G401.6 (cell line): Measurements from ENCODE around the gene SLC51B.
A peak's percentile ranks its signal among the peaks of the same experiment; 100 is the strongest.
"Not testable (repeated sequence)": the region's sequence is repeated elsewhere in the genome, so short reads cannot be mapped to it uniquely, and the experiment has no call there.

Experiments used
- FAIRE-seq: peaks from 2 replicates; lab custom pipeline; 2012; peaks lifted over from hg19 to GRCh38; lab: Jason Lieb, UNC

Gene SLC51B

GRCh38 chr15:65042776-65043327 lies 2.3 kb upstream of the SLC51B start:
- no peak for FAIRE-seq

DNA sequence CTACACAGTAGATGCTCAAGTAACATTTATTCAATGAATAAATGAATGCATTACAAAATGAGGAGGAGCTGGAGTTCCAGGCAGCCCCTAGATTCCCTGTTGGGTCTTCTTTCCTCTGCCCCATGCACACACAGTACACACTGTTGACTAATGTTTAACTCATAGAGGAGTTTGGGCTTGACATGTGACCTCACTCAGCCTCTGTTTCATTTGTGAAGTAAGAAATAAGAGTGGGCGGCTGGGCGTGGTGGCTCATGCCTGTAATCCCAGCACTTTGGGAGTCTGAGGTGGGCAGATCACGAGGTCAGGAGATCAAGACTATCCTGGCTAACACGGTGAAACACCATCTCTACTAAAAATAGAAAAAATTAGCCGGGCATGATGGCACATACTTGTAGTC lies 969 bp upstream of the SLC51B start:
- not testable (repeated sequence) for FAIRE-seq

- FAIRE-seq = no peak
These were observed 3.1 kb downstream of the SLC51B start for GRCh38 chr15:65048241-65048640.

DNA sequence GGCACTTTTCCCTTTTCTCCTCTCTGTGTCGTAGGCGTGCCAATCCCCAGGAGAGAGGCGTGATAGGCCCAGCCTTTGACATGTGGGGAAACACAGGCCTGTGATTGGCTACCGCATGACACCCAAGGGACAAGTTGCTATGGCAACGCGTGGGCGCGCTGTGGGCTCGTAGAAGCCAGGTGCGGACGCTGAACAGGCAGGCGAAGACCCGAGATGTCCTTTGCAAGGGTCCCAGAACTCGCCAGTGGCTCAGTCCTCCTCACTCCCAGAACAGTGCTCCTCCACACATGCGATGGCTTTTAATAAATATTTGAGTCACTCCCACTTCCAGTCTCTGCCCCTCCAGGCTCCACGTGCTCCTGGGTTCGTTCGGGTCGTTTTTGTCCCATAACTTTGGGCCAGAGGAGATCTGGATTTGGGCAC lies 4.2 kb downstream of the SLC51B start:
- no peak for FAIRE-seq

DNA sequence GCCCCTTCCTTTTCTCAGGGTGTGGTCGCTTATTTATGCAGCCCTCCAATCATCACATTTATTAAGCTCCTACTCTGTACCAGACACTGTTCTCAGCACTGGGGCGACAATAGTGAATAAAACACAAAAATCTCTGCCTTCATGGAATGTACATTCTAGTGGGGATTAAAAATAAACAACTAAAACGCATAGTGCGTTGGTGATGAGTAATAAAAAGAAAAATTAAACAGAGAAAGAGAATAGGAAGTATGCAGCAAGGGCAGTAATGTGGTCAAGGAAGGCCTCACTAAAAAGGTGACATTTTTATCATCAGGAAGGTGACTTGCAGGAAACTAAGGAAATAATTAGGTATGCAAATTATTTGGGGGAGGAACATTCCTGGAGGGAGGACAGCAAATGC lies 5.1 kb downstream of the SLC51B start:
- FAIRE-seq = no peak

GRCh38 chr15:65051266-65051665 lies 6.1 kb downstream of the SLC51B start:
- FAIRE-seq = no peak

GRCh38 chr15:65052956-65053355 lies 7.8 kb downstream of the SLC51B start:
- FAIRE-seq = no peak

GRCh38 chr15:65054333-65055200 lies 9.4 kb downstream of the SLC51B start:
- FAIRE-seq = peak; percentile 63

GRCh38 chr15:65055201-65055870 lies 10.1 kb downstream of the SLC51B start:
- no peak for FAIRE-seq

DNA sequence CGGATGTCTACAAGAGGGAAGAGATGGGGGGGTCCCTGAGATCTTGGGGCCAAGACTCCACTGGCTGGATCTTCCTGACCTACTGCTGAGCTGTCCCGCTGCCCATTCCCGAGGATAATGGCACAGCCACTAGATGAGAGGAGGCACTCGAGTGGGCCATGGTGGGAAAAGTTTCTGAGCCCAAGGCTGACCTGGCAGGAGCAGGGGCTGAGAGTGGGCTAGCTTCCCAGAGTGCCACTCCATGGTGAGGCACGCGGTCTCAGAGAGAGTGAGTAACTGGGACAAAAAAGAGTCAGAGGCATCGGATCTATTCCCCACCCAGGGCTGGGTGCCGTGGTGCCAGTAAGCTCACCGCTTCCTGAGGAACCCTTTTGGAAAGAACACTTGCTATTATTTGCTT lies 10.9 kb downstream of the SLC51B start:
- FAIRE-seq = no peak

DNA sequence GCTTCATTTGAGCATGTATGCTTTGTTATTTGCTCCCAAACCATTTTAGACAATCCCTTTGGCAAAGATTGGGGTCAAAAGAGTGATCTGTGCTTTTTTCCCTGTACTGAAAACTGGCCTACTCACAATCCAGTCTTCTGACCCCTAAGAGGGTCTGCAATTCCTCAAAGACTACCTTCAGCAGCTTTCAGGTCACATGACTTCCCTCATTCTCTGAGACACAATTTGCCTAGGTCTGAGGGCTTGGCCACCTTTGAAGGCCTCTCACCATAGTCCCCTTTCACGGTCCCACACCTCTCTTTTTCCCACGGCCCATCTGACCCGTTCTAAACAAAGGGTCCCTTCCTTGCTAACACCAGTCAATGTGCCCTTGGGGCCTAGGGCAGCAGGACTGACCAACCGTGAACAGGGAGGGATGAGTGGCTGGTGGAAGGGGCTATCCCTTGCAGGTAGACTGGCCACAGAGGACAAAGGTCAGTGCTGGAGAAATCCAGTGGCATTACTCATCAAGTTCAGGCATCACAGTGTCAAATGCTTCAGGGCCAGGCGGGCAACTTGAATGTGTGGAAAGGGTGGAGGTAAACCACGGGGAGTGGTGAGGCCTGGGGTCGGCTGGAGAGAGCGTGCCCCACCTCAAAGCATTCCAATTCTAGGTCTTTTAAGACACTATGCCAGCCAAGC lies 11.8 kb downstream of the SLC51B start:
- no peak for FAIRE-seq

DNA sequence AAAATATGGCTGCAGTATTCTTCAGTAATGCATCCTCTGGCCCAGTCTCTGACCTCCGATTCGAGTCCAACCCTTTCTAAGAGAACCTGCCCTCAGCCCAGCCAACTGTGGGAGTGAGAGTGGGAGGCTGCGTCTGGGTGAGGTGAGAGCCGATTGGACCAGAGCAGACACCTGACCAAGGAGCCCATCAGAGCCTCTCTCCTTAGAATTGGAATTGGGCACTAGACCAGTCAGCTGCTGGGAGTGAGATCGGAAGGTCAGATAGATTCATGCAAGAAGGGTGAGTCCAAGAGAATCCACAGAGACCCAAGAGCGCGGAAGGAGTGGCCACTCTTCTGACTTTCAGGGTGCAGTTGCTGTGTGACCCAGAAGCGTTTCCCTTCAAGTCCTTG lies 12.4 kb downstream of the SLC51B start:
- FAIRE-seq = no peak

- no peak for FAIRE-seq
These were observed 13.5 kb downstream of the SLC51B start for GRCh38 chr15:65058394-65059368.

- no peak for FAIRE-seq
These were observed 14.2 kb downstream of the SLC51B start for GRCh38 chr15:65059369-65059750.

DNA sequence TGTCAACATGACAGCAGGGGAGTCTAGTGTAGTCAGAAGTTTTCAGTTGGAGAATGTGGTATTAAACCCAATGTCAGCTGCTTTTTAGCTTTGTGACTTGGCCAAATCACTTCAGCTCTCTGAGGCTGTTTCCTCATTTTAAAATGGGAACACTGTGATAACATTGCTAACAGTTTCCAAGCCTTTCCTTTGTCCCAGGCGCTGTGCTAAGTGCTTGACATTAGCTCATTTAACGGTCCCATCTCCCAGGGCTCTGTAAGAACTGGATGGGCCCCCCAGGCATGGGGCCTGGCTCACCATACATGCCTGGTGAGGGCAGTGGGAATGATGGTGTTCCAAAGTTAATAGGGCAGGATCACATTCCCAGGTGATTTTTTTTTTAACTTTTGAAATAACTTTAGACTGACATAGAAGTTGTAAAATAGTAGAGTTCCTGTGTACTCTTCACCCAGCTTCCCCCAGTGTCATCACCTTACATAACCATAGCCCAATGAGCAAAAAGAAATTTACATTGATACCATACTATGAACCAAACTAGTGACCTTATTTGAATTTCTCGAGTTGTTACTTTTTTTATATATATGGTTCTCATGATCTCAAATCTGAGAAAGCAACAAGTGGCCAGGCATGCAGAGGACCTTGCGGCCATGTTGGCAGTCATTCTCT lies 14.9 kb downstream of the SLC51B start:
- FAIRE-seq = no peak

DNA sequence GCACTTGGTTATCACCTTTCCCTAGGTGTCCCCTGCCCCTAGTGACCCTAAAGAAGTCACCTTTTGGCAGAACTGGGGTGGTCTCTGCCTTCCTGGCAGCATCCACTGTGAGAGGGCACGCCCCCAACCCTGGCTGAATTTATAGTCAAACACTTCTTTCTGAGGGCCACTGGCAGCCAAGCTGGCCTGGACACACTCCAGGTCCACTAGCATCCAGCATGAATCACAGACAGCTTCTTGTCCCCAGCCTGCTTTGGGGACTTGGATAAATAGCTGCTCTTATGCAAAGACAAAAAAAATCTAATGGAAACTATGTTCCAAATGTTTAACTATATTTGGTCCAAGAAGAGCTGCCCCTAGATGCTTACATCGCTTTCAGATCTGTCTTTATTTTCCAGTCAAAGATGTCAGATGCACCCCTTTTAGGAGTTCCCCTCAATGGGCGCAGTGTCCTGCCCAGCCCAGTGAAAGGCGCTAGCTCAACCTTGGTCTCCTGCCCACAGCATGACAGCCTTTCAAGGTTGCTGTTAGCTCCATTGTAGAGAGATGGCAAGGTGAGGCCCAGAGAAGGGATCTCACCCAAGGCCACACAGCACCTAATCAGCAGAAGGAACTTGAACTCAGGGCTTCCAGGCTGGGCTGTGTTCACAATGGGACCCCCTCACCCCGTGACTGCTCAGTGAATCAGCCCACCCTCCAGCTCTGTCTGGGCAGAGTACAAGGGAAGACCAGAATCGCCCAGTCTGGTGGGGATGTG lies 15.6 kb downstream of the SLC51B start:
- no peak for FAIRE-seq

DNA sequence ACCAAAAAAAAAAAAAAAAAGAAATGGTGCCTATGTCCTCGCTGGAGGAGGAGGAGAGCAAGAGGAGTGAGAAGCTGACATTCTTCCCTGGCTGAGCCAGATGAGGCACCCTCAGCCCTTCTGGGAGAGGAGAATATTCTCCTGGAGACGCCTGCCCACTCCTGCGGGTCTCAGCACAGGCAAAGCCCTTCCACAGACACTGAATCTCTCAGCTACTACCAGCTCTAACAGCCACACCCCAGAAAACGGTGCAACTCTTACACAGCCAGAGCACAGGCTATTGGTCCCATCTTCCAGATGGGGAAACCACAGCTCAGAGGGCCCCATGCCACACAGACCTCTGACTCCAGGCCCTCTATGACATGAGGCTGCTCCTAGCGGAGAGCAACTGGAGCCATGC lies 16.9 kb downstream of the SLC51B start:
- no peak for FAIRE-seq

DNA sequence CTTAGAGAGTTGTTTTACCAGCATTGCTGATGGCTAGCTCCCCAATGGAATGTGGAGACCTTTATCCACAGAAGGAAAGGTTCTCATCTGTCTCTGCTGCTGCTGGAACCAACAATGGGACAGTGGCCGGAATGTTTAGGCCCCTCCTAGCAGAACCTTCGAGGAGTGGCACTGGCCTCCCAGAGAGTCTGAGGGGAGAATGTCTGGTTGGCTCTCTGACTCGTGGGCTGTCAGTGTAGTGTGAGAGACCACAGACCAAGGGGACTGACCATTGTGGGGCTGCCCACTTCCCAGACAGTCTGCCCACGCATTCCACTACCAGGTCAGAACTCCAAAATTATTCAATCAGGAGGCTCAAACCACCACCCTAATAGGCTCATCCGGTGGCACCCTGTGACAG lies 17.5 kb downstream of the SLC51B start:
- FAIRE-seq = no peak

DNA sequence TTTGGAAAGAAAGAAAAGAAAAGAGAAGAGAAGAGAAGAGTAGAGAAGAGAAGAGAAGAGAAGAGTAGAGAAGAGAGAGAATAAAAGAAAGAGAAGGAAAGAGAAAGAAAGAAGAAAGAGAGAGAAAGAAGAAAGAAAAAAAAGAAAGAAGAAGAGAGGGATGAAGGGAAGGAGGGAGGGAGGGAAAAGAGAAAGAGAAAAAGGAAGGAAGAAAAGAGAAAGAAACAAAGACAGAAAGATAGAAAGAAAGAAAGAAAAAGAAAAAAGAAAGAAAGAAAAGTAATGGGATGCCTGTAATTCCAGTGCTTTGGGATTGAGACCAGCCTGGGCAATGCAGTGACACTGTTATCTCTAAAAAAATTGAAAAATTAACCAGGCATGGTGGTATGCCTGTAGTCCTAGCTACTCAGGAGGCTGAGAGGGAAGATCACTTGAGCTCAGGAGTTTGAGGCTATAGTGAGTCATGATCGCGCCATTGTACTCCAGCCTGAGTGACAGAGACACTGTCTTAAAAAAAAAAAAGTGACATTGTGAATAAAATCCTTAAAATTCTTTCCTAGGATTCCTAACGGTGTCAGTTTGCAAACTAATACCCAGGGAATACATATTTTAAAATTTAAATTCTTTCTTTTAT lies 20.9 kb downstream of the SLC51B start:
- no peak for FAIRE-seq
